Effector memory CD4-positive, alpha-beta T cell (primary cell): ENCODE results near the gene YAP1.

Source experiments
- DNase-seq, 3 donors: peaks; one replicate each; pipeline ENCODE4 v3.0.0-alpha.2; 2020
- H3K27ac ChIP-seq: 2 replicates; pipeline ENCODE4 v1.7.0; 2013; ENCODE audit warnings: mild to moderate bottlenecking, low read length, moderate library complexity; ENCODE audit not compliant: insufficient read depth, poor library complexity, severe bottlenecking
- H3K27me3 ChIP-seq: replicated peaks from 2 replicates; pipeline ENCODE4 v1.7.0; 2013; ENCODE audit warnings: mild to moderate bottlenecking, low read length; ENCODE audit not compliant: insufficient read depth, control insufficient read depth, poor library complexity, severe bottlenecking
- H3K36me3 ChIP-seq: 2 replicates; pipeline ENCODE4 v1.7.0; 2013; ENCODE audit warnings: mild to moderate bottlenecking, low read length, moderate library complexity; ENCODE audit not compliant: control insufficient read depth, insufficient read depth
- H3K4me1 ChIP-seq: 2 replicates; pipeline ENCODE4 v1.7.0; 2013; ENCODE audit warnings: low read length, mild to moderate bottlenecking; ENCODE audit not compliant: control insufficient read depth, insufficient read depth, poor library complexity, severe bottlenecking
- H3K4me3 ChIP-seq: 2 replicates; pipeline ENCODE4 v1.7.0; 2013; ENCODE audit warnings: low read length, low read depth, mild to moderate bottlenecking; ENCODE audit not compliant: insufficient read depth, poor library complexity, severe bottlenecking
- H3K9me3 ChIP-seq: 2 replicates; pipeline ENCODE4 v1.7.0; 2013; ENCODE audit warnings: mild to moderate bottlenecking, low read length, moderate library complexity; ENCODE audit not compliant: control insufficient read depth

YAP1 gene

DNA sequence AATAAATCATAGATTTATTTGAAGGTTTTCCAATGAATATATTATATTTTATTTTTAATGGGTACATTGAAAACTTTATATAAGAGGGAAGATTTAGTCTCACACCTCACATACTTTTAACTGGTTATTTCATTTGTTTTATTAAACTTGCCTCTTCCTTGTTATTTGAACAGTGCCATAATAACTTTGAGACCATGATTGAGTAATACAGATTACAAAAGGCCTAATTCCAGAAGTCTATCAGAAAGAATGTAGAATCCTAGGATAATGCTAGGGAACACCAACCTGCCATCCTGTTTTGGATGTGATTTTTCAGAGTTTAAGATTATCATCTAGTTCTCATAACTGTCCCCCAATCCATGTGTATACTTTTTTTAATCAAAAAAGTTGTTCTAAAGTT, 104.4 kb downstream of the YAP1 start:
- no peaks in the 10 kb centered on the region for H3K36me3 ChIP-seq
- no peak overlapping the region for H3K27ac ChIP-seq
- H3K27me3 ChIP-seq = no peaks in the 10 kb centered on the region
- no peak overlapping the region for H3K4me3 ChIP-seq
- DNase-seq = no peak
- H3K4me1 ChIP-seq = no peaks in the 10 kb centered on the region
- H3K9me3 ChIP-seq = no peaks in the 10 kb centered on the region

DNA sequence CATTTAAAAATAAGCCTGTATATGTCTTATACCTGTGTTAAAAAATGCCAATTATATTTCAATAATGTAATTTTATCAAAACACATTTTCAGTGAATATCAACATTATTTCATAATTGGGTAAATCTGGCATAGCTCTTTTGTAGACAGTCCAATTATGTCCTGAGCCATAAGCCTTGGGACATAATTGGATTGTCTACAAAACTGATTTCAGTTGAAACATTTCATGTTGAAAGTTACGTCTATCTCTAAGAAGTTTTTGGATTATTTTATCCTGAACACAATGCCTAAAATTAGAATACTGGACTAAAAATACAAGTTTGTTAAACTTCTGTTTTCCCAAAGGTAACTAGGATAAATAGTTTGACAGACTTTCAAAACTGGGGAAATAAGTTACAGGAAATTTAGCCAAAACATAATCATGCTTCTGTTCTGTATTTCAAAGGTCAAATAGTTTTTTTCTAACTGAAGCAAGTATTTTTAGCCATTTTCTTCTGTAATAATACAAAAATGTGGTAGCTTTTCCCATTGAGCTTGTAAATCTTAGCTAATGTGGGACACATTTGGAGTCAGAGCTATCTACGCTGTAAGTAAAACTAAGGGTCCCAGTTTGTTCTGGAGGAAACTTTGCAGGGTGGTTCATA, 106.3 kb downstream of the YAP1 start:
- DNase-seq = no peak
- Histone ChIP-seq H3K27me3 (no peaks in the 10 kb centered on the region), H3K4me1 (no peaks in the 10 kb centered on the region), H3K4me3 (no peak overlapping the region), H3K27ac (no peak overlapping the region), H3K36me3 (no peaks in the 10 kb centered on the region), H3K9me3 (no peaks in the 10 kb centered on the region)

DNA sequence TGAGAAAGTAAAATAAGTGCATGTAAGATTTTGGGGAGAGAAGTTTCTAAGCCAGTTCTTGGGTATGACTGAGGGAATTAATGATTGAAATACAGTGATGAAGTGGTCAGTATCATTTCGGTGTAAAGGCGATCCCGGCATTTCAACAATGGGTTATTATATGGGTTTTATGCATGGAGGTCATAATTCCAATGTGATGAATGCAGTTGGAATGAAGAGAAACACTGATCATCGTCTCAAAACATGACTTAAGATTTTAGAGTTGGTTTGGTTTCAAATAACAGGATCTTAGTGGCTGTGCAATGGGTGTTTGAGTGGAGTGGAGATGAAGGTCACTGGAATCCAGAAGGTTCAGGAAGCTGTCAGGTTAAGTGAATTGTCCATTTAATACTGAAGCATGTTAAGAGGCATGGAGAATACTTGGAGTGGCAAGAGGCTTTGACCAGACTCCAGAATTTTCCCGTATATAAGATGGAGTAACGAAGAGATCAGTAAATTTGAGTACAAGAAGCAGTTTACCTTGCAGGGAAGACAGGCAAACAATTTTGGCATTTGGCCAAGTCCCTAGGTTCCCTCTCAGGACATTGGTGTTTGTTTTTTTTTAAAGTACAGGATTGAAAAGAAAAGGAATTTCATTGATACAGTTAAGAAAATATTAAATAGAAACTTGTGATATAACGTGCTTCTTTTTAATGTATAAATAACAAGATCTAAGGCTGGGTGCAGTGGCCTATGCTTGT, 110.7 kb downstream of the YAP1 start:
- Histone ChIP-seq H3K9me3 (no peaks in the 10 kb centered on the region), H3K36me3 (no peaks in the 10 kb centered on the region), H3K27me3 (no peaks in the 10 kb centered on the region), H3K4me3 (no peak overlapping the region), H3K4me1 (no peaks in the 10 kb centered on the region), H3K27ac (no peak overlapping the region)
- no peak for DNase-seq

DNA sequence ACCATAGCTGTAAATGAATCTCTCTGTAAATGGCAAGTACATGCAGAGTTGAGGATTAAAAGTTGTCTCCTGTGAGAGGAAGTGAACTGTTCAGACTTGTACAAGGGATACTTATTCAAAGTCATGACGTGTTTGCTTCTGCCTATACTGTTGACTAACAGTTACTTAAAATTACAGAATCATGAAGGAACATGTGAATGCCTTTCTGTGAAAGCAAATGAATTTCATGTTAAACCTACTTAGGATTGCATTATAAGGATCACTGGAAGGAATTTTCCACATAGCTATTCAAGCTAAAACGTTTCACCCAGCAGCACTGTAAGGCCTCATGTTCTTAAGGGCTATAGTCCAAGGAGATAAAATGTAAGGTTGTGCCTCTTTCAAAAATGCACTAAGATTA, 113.6 kb downstream of the YAP1 start:
- H3K27ac ChIP-seq = no peak overlapping the region
- no peaks in the 10 kb centered on the region for H3K4me1 ChIP-seq
- no peaks in the 10 kb centered on the region for H3K9me3 ChIP-seq
- H3K36me3 ChIP-seq = no peaks in the 10 kb centered on the region
- H3K4me3 ChIP-seq = no peak overlapping the region
- H3K27me3 ChIP-seq = no peaks in the 10 kb centered on the region
- DNase-seq = no peak

DNA sequence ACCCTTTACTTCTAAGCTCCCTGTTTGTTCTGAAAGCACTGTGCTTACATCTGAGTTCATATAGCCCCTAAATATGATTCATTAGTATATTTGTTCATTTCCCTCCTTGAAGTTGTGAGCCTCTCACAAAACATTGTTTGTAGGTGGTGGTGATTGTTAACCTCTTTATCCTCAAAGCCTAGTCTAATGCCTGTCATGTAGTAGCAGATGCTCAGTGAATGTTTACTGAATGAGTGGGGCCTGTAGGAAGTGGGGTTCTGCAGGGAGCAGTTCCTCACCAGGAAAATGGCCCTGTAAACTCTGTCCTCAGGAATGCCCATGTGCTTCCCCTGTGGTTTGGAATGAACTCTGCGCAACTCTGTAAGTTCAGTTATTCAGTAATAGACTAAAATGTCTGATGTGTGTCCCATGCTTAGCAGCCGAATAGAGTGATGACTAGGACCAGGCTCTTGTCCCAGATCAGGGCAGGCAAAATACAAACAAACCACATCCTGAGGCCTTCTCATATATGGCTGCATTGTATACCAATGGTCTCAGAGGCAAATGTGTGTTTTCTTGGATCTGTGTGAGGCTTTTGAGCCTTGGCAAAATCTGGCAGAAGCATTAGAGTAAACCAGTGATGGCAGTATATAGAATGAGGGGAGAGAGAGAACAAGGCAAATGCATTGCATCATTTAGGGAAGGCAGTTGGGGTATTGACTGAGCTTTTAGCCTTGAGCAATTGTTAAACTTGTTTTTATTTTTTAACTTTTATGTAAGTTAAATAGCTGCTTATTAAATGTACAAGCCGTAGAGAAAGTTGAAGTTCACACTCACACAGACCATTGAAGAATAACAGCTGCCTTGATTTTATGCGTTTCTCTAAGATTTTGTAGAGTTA, 115.7 kb downstream of the YAP1 start:
- Histone ChIP-seq H3K27me3 (no peaks in the 10 kb centered on the region), H3K4me3 (no peak overlapping the region), H3K27ac (no peak overlapping the region), H3K4me1 (no peaks in the 10 kb centered on the region), H3K9me3 (no peaks in the 10 kb centered on the region), H3K36me3 (no peaks in the 10 kb centered on the region)
- no peak for DNase-seq

DNA sequence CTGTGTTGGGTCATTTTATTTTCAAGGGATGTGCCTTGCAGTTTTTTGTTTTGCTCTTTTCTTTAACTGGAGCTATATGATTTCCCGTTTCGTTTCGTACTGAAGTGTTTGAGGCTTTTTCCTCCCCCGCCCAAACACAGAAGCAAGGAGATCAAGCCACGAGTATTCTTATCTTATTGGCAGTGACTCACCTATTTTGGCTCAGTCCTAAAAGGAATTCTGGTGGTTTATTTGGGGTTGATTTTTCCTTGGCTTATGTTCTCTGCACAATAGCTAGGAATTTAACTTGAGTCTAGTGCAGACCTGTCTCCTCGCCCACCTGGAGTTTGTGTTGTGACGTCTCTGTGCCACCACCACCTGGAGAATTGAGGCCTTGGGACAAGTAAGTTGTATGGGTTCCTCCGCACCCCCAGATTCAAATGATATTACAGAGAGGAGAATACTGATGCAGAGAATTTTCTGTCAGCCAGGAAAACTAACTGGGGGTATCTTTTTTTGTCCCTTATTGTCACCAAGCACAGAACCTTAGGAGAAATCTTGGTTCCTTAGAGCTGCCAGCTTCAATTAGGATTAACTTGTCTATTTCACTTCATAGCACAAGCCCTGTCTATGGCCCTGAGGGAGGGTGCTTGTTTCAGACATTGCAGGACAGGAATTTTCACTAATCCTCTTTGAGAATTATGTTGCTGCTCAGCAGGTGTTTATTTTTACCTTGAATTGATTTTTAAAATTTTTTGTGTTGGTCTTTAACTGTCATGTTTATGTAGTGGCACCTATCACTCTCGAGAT, 116.6 kb downstream of the YAP1 start:
- Histone ChIP-seq H3K36me3 (no peaks in the 10 kb centered on the region), H3K27ac (no peak overlapping the region), H3K9me3 (no peaks in the 10 kb centered on the region), H3K27me3 (no peaks in the 10 kb centered on the region), H3K4me3 (no peak overlapping the region), H3K4me1 (no peaks in the 10 kb centered on the region)
- DNase-seq = no peak

DNA sequence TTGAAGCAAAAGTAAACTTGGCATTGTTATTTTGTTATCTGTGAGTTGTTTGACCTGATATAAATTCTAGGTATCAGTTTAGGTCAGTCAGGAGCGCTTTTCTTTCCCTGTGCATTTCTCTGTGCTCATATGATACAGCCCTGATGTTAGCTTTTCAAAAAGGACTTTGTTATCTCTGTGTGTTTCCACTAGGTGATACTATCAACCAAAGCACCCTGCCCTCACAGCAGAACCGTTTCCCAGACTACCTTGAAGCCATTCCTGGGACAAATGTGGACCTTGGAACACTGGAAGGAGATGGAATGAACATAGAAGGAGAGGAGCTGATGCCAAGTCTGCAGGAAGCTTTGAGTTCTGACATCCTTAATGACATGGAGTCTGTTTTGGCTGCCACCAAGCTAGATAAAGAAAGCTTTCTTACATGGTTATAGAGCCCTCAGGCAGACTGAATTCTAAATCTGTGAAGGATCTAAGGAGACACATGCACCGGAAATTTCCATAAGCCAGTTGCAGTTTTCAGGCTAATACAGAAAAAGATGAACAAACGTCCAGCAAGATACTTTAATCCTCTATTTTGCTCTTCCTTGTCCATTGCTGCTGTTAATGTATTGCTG, 119.4 kb downstream of the YAP1 start:
- Histone ChIP-seq H3K9me3 (no peaks in the 10 kb centered on the region), H3K4me1 (no peaks in the 10 kb centered on the region), H3K4me3 (no peak overlapping the region), H3K27me3 (no peaks in the 10 kb centered on the region), H3K36me3 (no peaks in the 10 kb centered on the region), H3K27ac (no peak overlapping the region)
- no peak for DNase-seq

DNA sequence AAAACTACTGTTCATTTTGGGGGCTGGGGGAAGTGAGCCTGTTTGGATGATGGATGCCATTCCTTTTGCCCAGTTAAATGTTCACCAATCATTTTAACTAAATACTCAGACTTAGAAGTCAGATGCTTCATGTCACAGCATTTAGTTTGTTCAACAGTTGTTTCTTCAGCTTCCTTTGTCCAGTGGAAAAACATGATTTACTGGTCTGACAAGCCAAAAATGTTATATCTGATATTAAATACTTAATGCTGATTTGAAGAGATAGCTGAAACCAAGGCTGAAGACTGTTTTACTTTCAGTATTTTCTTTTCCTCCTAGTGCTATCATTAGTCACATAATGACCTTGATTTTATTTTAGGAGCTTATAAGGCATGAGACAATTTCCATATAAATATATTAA, 119.9 kb downstream of the YAP1 start:
- H3K27me3 ChIP-seq = no peaks in the 10 kb centered on the region
- no peaks in the 10 kb centered on the region for H3K4me1 ChIP-seq
- no peaks in the 10 kb centered on the region for H3K36me3 ChIP-seq
- no peaks in the 10 kb centered on the region for H3K9me3 ChIP-seq
- H3K27ac ChIP-seq = no peak overlapping the region
- H3K4me3 ChIP-seq = no peak overlapping the region
- DNase-seq = no peak

DNA sequence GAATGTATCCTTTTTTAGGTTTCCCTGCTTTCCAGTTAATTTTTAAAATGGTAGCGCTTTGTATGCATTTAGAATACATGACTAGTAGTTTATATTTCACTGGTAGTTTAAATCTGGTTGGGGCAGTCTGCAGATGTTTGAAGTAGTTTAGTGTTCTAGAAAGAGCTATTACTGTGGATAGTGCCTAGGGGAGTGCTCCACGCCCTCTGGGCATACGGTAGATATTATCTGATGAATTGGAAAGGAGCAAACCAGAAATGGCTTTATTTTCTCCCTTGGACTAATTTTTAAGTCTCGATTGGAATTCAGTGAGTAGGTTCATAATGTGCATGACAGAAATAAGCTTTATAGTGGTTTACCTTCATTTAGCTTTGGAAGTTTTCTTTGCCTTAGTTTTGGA, 120.7 kb downstream of the YAP1 start:
- H3K27me3 ChIP-seq = no peaks in the 10 kb centered on the region
- DNase-seq = no peak
- no peaks in the 10 kb centered on the region for H3K9me3 ChIP-seq
- no peaks in the 10 kb centered on the region for H3K4me1 ChIP-seq
- H3K36me3 ChIP-seq = no peaks in the 10 kb centered on the region
- no peak overlapping the region for H3K4me3 ChIP-seq
- H3K27ac ChIP-seq = no peak overlapping the region
